GM12864 (cell line): ENCODE data around the gene ACKR4.
"Not testable (repeated sequence)": the region's sequence is repeated elsewhere in the genome, so short reads cannot be mapped to it uniquely, and the experiment has no call there.

Experiments
- DNase-seq: peaks from one replicate; pipeline ENCODE4 v3.0.0-alpha.2; 2011; ENCODE audit warnings: low read depth
- H3K4me3 ChIP-seq: 2 replicates; pipeline ENCODE4 v1.5.1; 2011; ENCODE audit warnings: mild to moderate bottlenecking, low read depth, low read length, control low read depth
- TF ChIP-seq, protein P1 (sequence below): IDR thresholded peaks from 2 replicates; pipeline ENCODE4 v1.5.1; 2011; ENCODE audit warnings: low read depth, mild to moderate bottlenecking, moderate library complexity, low read length, control low read depth, inconsistent platforms; ENCODE audit errors: missing control alignments

ACKR4 gene

DNA sequence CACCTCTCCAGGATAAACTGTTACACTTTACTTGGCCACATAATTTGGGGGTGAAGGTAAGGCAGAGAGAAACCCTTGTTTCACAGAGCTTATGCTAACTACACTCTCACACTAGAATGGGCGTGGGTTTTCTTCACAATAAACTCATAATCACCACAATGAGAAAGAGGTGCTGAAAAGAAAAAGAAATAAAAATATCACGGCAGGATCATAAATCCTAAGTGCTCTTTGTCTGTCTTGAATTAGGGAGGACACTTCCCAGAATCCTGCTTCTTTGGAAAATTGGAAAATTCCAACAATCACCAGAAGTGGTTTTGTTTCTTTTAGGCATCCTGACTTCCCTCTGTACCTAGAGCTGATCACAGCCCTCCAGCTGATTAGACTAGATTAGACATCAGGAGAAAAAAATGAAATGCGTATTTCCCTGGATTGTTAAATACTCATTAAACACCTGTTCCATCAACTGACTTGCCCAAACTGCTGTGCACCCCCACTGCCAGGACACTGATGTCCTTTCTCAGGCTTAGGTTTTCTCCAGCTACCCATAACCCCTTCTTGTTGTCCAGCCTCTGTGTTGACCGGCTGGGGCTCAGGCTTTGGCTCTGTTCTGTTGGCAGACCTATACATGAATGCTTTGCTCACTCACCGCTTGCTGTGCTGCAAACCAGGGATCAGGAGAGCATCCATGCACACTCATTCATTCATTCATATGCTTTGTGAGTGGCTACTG, 41.6 kb upstream of the ACKR4 start:
- no peak for DNase-seq
- TF ChIP-seq, protein P1, sequence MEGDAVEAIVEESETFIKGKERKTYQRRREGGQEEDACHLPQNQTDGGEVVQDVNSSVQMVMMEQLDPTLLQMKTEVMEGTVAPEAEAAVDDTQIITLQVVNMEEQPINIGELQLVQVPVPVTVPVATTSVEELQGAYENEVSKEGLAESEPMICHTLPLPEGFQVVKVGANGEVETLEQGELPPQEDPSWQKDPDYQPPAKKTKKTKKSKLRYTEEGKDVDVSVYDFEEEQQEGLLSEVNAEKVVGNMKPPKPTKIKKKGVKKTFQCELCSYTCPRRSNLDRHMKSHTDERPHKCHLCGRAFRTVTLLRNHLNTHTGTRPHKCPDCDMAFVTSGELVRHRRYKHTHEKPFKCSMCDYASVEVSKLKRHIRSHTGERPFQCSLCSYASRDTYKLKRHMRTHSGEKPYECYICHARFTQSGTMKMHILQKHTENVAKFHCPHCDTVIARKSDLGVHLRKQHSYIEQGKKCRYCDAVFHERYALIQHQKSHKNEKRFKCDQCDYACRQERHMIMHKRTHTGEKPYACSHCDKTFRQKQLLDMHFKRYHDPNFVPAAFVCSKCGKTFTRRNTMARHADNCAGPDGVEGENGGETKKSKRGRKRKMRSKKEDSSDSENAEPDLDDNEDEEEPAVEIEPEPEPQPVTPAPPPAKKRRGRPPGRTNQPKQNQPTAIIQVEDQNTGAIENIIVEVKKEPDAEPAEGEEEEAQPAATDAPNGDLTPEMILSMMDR: no peak

DNA sequence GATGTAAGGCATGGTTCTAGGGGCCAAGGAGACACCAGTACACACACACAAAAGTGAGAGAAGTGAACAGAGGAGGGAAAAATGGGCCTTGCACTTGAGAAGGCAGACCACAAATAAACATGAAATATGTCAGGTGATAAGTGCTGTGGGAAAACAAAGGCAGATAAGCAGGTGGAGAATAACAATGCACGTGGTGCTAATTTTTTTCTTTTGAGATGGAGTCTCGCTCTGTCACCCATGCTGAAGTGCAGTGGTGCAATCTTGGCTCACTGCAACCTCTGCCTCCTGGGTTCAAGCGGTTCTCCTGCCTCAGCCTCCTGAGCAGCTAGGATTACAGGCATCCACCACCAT, 41.1 kb upstream of the ACKR4 start:
- not testable (repeated sequence) for H3K4me3 ChIP-seq, DNase-seq

More for the DNA sequence above, 41.6 kb upstream of the ACKR4 start:
- H3K4me3 ChIP-seq: no peak overlapping the region

DNA sequence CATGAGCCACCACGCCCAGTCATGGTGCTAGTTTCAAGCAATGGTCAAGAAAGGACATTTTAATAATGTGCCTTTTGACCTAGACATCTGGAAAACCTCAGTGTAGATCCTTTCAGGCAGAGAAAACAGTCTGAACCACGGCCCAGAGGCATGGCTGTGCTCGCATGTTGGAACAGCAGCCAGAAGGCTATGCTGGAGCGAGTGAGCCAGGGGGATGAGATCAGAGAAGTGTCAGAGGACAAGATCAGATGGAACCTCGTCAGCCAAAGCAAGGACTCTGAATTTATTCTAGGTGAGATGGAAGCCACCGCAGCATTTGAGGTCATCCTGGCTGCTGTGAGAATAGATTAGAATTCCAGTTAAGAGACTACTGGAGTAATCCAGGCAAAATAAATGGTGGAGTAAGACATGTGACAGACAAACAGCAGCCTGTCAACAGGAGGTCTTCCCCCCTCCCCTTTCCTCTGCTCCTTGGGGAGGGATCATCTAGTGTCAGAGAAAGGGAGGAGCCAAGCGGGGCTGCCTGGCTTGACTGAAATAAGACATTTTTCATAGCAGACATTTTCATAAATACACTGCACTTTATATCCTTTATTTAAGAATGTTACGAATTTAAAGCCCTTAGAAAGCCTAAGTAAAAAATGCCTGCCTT, 40.4 kb upstream of the ACKR4 start:
- DNase-seq: no peak

DNA sequence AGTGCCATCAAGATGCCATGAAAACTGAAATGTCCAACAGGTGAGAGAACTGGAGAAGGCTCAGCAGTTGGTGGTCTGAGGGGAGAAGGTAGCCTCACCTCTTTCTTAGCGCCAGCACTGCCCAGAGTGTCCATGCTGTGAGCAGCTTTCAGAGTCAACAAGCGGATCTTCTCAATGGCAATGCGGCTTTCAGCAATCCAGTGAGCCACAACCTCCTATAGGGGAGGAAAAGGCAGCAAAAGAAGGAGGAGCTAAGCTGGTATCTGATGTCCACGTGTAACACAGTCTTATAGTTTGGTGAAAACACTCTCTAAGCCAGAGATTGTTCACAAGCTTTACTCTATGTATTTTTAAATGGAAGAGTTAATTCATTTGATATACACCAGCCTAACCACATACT, 36.1 kb upstream of the ACKR4 start:
- DNase-seq: no peak
- no peak overlapping the region for H3K4me3 ChIP-seq
- TF ChIP-seq, protein P1: no peak

More for the DNA sequence above, 40.4 kb upstream of the ACKR4 start:
- H3K4me3 ChIP-seq: no peak overlapping the region
- TF ChIP-seq, protein P1: no peak

DNA sequence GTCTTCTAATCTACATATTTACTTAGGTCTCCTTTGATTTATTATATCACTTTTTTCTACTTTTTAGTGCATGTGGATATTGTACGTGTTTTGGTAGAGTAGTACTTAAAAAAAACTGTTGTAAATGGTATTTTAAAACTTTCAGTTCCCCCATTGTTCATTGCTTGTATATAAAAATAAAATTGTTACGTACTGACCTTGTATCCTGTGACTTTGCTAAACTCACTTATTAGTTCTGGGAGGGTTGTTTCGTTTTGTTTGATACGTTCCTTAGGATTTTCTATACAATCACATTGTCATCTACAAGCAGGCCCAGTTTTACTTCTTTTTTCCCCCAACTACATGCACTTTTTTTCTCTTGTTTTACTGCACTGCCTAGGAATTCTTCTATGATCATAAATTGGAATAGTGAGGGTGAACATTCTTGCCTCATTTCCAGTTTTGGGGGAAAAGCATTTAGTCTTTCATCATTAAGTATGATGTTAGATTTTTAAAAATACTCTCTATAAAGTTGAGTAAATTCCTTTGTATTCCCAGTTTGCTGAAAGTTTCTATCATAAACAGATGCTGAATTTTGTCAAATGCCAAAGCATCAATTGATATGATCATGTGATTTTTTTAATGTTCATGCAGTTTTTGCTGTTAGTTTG, 33.5 kb upstream of the ACKR4 start:
- no peak for DNase-seq
- no peak overlapping the region for H3K4me3 ChIP-seq
- TF ChIP-seq, protein P1: no peak

DNA sequence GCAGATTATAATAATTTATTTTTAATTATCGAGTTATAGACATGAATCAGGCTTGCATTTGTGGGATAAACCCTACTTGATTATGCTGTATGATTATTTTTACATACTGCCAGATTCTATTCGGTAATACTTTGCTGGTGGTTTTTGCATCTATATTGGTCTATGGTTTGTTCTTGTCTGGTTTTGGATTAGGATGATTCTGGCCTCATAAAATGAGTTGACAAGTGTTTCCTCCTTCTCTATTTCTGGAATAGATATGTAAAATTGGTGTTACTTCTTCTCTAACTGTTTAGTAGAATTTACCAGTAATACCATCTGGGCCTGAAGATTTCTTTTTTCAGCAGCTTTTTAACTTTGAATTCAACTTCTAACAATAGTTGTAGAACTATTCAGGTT, 33.0 kb upstream of the ACKR4 start:
- no peak for DNase-seq
- no peak overlapping the region for H3K4me3 ChIP-seq
- TF ChIP-seq, protein P1: no peak

DNA sequence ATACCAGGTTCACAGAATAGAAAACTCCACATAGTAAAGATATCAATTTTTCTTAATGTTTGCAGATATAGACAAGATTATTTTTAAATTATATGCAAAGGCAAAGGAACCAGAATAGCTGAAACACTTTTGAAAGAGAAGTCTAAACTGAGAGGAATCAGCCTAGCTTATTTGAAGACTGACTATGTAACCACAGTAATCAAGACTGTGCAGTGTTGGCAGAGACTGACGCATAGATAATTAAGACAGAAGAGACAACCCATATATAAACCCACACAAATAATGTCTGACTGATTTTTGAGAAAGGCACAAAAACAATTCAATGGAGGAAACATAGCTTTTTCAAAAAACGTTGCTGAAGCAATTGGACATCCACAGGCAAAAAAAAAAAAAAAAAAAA, 28.6 kb upstream of the ACKR4 start:
- TF ChIP-seq, protein P1: no peak
- no peak for DNase-seq
- H3K4me3 ChIP-seq: no peak overlapping the region
